CD4-positive, alpha-beta T cell treated with Interleukin-17A for 1 hour (primary cell): ENCODE results near the gene GTF2B.
"Not testable (repeated sequence)": the region's sequence is repeated elsewhere in the genome, so short reads cannot be mapped to it uniquely, and the experiment has no call there.

Experiments used
- DNase-seq: peaks from one replicate; pipeline ENCODE4 v3.0.0-alpha.2; 2020

GTF2B gene

DNA sequence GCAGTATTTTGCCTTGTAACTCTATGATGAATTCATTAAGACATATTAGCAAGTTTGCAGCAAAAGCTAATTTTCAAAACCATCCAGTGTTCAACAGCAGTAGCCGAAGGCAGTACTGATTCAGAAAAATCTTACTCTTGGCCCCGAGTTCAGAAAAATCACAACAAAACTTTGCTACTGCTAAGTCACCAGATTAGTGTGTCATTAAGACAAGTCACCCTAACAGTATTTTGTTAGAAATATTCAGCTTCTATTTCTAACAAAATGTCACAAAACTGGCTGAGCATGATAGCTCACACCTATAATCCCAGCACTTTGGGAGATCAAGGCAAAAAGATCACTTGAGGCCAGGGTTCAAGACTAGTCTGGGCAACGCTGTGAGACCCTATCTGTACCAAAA, 8.2 kb downstream of the GTF2B start:
- no peak for DNase-seq

DNA sequence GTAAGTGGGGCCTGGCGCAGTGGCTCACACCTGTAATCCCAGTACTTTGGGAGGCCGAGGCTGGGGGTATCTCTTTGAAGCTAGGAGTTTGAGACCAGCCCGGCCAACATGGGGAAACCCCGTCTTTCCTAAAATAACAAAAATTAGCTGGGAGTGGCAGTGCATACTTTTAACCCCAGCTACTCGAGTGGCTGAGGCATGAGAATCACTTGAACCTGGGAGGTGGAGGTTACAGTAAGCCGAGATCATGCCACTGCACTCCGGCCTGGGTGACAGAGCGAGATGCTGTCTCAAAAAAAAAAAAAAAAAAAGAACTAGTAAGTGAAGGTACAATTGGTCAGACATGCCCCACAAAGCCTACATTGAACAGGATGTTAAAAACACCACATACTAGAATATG, 10.7 kb downstream of the GTF2B start:
- DNase-seq, result not testable (repeated sequence)

DNA sequence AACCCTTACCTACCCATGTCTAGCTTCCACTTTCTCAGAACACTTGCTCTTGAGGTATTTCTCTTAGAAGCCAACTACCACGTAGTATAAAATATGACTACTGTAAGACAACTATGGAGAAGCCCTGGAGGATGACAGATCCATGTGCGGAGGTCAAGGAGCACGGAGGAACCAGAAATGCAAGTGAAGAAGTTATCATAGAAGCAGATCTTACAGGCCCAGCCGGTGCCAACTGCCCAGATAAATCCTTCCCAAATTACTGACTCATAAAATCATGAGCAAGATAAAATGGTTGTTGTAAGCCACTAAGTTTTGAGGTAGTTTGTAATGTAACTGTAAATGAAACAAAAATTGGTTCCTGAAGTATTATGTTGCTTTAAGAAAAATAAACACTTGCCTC, 12.6 kb downstream of the GTF2B start:
- no peak for DNase-seq

DNA sequence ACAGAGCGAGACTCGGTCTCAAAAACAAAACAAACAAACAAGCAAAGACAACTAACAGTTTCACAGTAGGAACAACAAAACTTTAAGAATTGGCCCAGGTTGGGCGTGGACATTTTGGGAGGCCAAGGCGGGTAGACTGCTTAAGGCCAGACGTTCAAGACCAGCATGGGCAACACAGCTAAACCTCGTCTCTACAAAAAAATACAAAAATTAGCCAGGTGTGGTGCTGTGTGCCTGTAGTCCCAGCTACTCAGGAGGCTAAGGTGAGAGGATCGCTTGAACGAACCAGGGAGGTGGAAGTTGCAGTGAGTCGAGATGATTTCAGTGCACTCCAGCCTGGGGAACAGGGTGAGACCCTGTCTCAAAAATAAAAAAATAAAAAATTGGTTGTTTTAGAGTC, 13.5 kb downstream of the GTF2B start:
- DNase-seq, result no peak

DNA sequence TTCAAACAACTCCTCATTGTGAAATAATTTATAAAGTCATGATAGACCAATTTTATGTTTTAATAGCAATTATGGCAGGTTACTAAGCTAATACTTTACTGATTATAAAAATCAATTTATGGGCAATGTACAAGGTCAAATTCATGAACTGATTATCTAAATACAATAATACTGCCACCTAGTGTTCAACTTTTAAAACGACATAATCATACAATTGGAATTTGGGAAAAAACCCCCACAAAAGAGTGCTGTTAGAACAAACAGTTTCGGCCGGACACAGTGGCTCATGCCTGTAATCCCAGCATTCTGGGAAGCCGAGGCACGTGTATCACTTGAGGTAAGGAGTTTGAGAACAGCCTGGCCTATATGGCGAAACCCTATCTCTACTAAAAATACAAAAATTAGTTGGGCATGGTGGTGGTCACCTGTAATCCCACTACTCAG, 14.0 kb downstream of the GTF2B start:
- peak; percentile 42 for DNase-seq

DNA sequence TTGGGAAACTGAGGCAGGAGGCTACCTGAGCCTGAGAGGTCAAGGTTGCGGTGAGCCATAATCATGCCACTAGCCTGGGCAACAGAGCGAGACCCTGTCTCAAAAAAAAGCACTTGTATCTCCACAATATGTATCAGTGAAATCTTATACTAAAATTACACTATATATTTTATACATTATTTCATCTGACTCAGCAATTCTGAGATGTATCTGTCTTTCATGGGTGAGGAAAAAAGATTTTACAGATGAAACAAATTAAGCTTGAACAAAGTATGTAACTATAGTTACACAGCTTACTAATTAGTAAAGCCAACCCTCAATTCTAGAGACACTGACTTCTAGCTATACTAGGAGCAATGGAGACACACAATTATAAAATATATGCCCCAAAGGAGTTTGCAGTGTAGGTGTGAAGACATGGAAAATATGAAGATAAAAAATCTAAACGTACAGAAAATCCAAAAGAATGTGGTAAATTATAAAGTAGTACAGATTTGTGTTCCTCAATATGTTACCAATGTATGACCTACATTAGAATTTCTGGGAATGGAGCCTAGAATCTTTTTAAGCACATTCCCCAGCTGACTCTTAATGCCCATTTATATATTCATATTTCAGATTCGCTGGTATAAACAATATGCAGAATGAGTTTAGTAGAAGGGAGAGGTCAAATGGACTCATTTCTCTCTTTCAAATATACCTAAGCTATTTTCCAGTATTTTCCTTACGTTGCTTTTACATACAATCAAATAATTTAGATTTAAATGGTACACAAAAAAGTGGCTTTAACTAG, 14.6 kb downstream of the GTF2B start:
- no peak for DNase-seq

DNA sequence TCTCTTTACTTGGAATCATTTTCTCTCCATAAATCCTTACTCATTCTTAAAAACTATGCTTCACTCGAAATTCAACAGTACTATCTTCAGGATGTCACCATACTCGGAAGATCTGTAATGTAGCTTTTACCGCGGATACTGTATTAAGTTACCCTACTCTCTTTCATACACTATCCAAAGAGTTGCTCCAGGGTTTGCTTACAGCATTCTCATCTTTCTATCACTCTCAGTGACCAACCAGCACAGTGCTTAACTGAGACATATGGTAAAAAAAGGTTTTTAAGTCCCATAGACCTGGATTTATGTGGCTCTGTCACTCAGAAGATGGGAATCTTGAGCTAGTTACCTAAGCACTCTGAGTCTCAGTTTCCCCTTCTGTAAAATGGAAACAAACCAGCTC, 15.8 kb downstream of the GTF2B start:
- no peak for DNase-seq

DNA sequence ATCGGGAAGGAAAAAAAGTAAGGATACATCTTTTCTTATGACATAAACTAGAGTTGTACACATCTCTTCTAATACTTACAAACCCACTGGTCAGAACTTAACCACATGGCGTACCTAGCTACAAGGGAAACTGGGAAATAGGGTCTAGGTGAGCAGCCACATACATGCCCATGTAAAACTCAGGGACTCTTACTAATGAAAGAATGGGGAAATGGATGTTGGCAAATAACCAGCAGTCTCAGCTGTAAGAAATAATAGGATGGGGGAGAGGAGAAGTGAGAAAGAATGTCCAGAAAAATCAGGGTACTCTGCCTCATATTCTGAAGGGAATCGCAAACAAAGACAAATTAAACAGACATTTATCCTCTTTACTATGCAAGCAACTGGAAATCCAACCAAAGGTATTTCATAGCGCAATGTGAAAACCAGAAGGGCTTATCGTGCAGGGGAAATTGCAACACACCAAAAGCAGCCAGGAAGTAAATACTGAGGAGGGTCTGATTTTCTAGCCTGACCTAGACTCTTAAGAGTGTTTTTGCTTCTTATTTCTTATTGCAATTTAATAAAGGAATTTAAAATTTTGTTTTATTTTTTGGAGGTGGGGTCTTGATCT, 17.5 kb downstream of the GTF2B start:
- no peak for DNase-seq

DNA sequence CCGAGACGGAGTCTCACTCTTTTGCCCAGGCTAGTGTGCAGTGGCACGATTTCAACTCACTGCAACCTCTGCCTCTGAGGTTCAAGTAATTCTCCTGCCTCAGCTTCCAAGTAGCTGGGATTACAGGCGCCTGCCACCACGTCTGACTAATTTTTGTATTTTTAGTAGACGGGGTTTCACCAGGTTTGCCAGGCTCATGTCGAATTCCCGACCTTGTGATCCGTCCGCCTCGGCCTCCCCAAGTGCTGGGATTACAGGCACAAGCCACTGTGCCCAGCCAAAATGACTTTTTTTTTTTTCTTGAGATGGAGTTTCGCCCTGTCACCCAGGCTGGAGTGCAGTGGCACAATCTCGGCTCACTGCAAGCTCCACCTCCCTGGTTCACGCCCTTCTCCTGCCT, 21.7 kb downstream of the GTF2B start:
- DNase-seq, result not testable (repeated sequence)

DNA sequence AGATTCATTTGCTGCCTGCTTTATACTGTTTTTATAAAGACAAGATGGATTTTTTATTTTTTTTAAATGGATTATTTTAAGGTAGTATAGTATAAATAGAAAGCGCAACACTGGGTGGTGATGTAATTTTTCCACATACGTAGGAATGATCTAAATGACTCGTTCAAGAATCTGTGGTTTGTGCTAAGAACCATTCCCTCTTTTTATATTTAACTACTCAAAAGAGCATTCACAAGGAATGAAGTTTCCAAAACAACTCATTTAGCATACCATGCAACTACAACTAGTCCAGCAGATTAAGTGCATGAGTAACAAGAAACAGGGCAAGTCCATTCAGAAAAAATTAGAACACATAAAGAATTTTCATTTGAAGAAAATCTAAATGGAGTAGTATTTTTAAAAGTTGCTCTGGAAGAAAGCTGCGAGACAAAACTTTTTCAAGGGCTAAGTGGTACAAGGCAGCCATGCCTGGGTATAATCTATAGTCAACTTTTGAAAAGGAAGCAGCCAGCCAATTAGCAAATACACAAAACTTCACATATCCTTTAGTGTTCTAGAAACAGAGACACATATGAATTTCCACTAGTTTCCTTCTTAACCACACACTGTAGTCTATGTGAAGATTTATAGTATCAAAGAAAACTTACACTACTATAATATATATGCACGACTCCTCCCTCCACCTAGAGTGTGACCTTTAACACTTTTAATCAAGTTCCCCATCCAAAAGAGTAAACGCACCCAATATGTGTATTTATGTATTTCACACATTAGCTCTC, 23.4 kb downstream of the GTF2B start:
- no peak for DNase-seq

DNA sequence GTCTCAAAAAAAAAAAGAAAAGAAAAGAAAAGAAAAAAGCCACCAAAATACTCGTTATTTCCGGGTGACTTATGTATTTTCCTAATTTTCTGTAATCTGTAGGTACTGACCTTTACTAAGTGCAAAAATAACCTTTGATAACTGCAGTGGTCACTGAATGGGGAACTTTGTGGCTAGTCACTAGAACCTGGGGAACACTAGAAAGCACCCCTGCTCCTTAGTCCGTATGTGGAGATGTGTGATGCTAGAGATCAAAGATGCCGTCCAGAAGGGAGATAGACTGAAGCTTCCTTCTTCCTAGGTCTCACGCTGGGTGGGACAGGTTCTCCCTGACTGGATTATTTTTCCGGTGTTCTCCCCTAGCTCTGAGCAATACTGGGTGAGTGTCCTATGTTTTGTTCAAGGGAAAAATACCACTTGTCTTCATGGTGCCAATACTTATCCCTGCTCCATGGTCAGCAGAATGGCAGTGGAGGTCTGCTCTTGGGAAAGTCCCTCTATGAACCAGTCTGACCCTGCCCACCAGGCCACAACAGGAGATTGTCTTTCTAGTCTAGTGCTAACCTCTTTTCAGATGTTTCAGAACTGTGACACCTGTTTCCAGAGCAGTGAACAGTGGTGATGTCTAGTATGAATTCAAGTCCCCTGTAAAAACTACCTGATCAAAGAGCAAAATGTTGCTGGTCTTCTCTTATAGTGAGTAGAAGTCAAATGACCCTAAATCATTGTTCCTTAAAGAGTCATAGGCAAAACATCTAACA, 39.9 kb downstream of the GTF2B start:
- DNase-seq, result no peak

DNA sequence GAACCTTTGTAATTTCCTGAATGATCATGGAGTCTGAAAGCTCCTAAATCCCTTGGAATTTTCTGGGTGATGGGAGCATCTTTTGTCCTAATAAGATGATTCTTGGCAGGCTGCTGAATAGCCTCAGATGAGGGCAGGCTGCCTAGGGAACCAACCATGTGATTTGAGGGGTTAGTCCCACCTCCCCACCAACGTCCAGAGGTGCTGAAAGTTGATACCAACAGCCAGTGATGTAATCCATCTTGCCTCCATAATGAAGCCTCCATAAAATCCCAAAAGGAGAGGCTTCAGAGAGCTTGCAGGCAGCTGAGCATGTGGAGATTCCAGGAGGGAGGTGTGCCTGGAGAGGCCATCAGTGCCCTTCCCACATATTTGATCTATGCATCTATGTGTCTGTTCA, 43.7 kb downstream of the GTF2B start:
- no peak for DNase-seq

DNA sequence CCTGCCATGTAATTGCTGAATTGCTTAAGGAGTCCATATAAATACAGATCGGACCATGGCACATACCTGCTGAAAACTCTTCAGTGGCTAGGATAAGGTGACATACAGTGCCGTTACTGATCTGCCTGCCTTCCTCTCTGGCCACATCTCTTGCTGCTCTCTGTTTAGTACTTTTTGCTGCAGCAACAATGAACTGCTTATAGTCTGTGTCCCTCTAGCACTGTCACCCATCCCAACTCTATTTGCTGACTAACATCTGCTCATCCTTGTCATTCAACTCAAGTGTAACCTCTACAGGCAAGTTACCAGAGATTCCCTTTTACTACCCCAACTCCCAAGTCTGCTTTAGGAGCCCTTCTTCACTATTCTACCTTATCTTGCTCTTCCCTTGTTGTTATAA, 65.6 kb downstream of the GTF2B start:
- no peak for DNase-seq

DNA sequence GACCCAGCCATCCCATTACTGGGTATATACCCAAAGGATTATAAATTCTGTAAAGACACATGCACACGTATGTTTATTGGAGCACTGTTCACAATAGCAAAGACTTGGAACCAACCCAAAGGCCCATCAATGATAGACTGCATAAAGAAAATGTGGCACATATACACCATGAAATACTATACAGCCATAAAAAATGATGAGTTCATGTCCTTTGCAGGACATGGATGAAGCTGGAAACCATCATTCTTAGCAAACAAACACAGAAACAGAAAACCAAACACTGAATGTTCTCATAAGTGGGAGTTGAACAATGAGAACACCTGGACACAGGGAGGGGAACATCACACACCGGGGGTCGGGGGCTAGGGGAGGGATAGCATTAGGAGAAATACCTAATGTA, 71.7 kb downstream of the GTF2B start:
- not testable (repeated sequence) for DNase-seq

DNA sequence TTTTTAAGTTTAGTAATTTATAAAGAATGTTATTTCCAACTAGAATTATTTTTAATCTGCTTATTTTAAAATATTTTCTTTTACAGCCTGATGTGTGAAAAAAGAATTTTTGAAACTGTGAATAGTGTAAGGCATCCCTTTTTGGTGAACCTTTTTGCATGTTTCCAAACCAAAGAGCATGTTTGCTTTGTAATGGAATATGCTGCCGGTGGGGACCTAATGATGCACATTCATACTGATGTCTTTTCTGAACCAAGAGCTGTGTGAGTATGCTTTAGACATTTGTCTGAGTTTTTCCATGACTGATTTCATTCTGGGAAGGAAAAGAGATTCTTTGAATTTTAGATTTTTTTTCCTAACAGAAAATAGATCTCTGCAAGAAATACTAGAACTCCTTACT, 77.9 kb downstream of the GTF2B start:
- DNase-seq, result no peak

DNA sequence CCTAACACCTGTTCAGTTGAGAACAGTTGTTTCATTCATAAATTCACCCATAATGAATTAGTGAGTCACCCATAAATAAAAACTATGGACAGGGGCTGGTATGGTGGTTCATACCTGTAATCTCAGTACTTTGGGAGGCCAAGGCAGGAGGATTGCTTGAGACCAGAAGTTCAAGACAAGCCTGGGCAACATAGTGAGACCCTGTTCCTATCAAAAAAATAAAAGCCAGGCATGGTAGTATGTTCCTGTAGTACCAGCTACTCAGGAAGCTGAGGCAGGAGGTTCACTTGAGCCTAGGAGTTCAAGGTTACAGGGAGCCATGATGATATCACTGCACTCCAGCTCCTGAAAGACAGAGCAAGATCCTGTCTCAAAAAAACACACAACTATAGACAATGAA, 79.0 kb downstream of the GTF2B start:
- DNase-seq, result no peak

DNA sequence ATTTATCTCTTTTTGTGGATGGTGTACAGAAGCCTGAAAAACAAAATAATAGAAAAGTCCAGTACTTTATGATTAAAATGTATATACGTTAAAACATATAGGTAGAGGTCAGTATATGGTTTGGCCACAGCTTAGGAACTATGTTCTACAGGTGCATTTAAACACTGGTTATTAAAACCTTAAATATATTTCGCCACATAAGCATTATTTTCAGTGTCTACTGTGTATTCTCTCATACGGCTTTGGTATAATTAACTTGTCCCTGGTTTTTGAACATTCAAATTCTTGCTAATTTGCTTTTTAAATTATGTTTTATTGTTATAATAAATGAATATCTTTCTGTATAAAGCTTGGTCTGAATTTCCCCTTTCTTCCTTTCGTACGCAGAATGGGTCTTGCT, 87.9 kb downstream of the GTF2B start:
- DNase-seq, result no peak

DNA sequence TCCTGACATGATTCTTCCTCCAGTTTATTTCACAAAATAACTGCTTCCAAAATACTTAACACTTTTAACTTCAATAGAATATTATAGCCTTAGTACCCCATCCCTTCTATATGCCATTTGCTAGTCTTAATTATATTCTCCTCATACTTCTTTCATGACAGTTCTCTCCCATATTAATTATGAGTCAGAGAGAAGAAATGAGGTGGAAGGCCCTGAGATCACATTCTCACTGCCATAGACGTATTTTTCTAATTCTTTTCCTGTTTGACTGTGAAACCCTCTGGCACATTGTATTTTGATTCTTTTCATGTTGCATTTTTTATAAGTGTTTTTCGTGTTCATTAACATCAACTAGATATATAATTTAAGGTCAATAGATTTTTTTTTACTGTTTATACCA, 88.4 kb downstream of the GTF2B start:
- no peak for DNase-seq
